Mesodermal cell (in vitro differentiated cells): ENCODE data around the gene SDHAF2.

Experiments used
- H3K27ac ChIP-seq: 2 replicates; pipeline ENCODE4 v1.7.0; 2013; ENCODE audit warnings: mild to moderate bottlenecking, low read depth, low read length, moderate library complexity; ENCODE audit not compliant: severe bottlenecking
- H3K36me3 ChIP-seq: 2 replicates; pipeline ENCODE4 v1.7.1; 2013; ENCODE audit warnings: mild to moderate bottlenecking, low read length, moderate library complexity; ENCODE audit not compliant: control insufficient read depth, insufficient read depth
- H3K4me1 ChIP-seq: one replicate; pipeline ENCODE4 v1.7.1; 2013; ENCODE audit warnings: mild to moderate bottlenecking, low read length; ENCODE audit not compliant: insufficient read depth, control insufficient read depth, poor library complexity, severe bottlenecking
- H3K4me3 ChIP-seq: 2 replicates; pipeline ENCODE4 v1.7.0; 2013; ENCODE audit warnings: low read length, control low read depth, mild to moderate bottlenecking; ENCODE audit not compliant: insufficient read depth, poor library complexity, severe bottlenecking; ENCODE audit errors: extremely low read depth
- H3K9me3 ChIP-seq: 2 replicates; pipeline ENCODE4 v1.7.1; 2013; ENCODE audit warnings: mild to moderate bottlenecking, low read length, moderate library complexity; ENCODE audit not compliant: control insufficient read depth
- WGBS, 2 experiments: methylation state at CpG; one replicate each; pipeline ENCODE4 v1.1.5; 2013; ENCODE audit warnings: missing lambda C conversion rate in 2 of 2; ENCODE audit not compliant: insufficient coverage in 2 of 2; 5-methylcytosine and 5-hydroxymethylcytosine counted together

SDHAF2 gene

GRCh38 chr11:61404641-61405040, 25.3 kb upstream of the SDHAF2 start:
- peaks cover 87% of the 10 kb centered on the region for H3K36me3 ChIP-seq
- H3K4me3 ChIP-seq = no peak overlapping the region
- 90% methylated on average over 3 of the region's 4 CpGs for WGBS, 2 experiments
- H3K9me3 ChIP-seq = no peaks in the 10 kb centered on the region
- H3K27ac ChIP-seq = peak overlapping the region; percentile 44
- H3K4me1 ChIP-seq = peaks cover 7% of the 10 kb centered on the region

GRCh38 chr11:61406067-61406466, 23.9 kb upstream of the SDHAF2 start:
- Histone ChIP-seq H3K9me3 (no peaks in the 10 kb centered on the region), H3K4me1 (peaks cover 7% of the 10 kb centered on the region), H3K27ac (no peak overlapping the region), H3K36me3 (peaks cover 95% of the 10 kb centered on the region), H3K4me3 (no peak overlapping the region)
- WGBS, 2 experiments = 94 to 100% methylated on average over 2 of the region's 2 CpGs

- WGBS, 2 experiments = 93 to 96% methylated on average over 5 of the region's 5 CpGs
- no peaks in the 10 kb centered on the region for H3K9me3 ChIP-seq
- H3K27ac ChIP-seq = no peak overlapping the region
- no peak overlapping the region for H3K4me3 ChIP-seq
- peaks cover 7% of the 10 kb centered on the region for H3K4me1 ChIP-seq
- peaks cover 98% of the 10 kb centered on the region for H3K36me3 ChIP-seq
Measured at GRCh38 chr11:61406991-61407728, 22.8 kb upstream of the SDHAF2 start.

GRCh38 chr11:61411589-61411988, 18.3 kb upstream of the SDHAF2 start:
- peaks cover 99% of the 10 kb centered on the region for H3K36me3 ChIP-seq
- H3K9me3 ChIP-seq = no peaks in the 10 kb centered on the region
- no peak overlapping the region for H3K4me3 ChIP-seq
- H3K27ac ChIP-seq = no peak overlapping the region
- 99 to 100% methylated on average over 8 to 9 of the region's 9 CpGs for WGBS, 2 experiments
- H3K4me1 ChIP-seq = no peaks in the 10 kb centered on the region

GRCh38 chr11:61413496-61413895, 16.4 kb upstream of the SDHAF2 start:
- H3K36me3 ChIP-seq = peaks cover 99% of the 10 kb centered on the region
- no peak overlapping the region for H3K4me3 ChIP-seq
- H3K27ac ChIP-seq = no peak overlapping the region
- 92% methylated on average over 3 of the region's 3 CpGs; no CpG with 5 or more reads in 1 of the 2 experiments for WGBS, 2 experiments
- no peaks in the 10 kb centered on the region for H3K9me3 ChIP-seq
- no peaks in the 10 kb centered on the region for H3K4me1 ChIP-seq

- H3K27ac ChIP-seq = no peak overlapping the region
- no peaks in the 10 kb centered on the region for H3K4me1 ChIP-seq
- no peak overlapping the region for H3K4me3 ChIP-seq
- H3K9me3 ChIP-seq = no peaks in the 10 kb centered on the region
- peaks cover 93% of the 10 kb centered on the region for H3K36me3 ChIP-seq
- WGBS, 2 experiments = 92 to 94% methylated on average over 2 of the region's 2 CpGs
Measured at GRCh38 chr11:61414547-61414946, 15.4 kb upstream of the SDHAF2 start.

GRCh38 chr11:61415381-61415780, 14.5 kb upstream of the SDHAF2 start:
- 94 to 100% methylated on average over 2 to 3 of the region's 6 CpGs for WGBS, 2 experiments
- no peaks in the 10 kb centered on the region for H3K4me1 ChIP-seq
- H3K9me3 ChIP-seq = no peaks in the 10 kb centered on the region
- no peak overlapping the region for H3K4me3 ChIP-seq
- H3K36me3 ChIP-seq = peaks cover 93% of the 10 kb centered on the region
- no peak overlapping the region for H3K27ac ChIP-seq

GRCh38 chr11:61416941-61417340, 13.0 kb upstream of the SDHAF2 start:
- Histone ChIP-seq H3K27ac (no peak overlapping the region), H3K36me3 (peaks cover 93% of the 10 kb centered on the region), H3K4me1 (no peaks in the 10 kb centered on the region), H3K9me3 (no peaks in the 10 kb centered on the region), H3K4me3 (no peak overlapping the region)
- WGBS, 2 experiments = 89 to 100% methylated on average over 2 to 3 of the region's 3 CpGs

GRCh38 chr11:61417670-61418069, 12.3 kb upstream of the SDHAF2 start:
- 86 to 100% methylated on average over 1 of the region's 2 CpGs for WGBS, 2 experiments
- Histone ChIP-seq H3K27ac (no peak overlapping the region), H3K4me3 (no peak overlapping the region), H3K4me1 (no peaks in the 10 kb centered on the region), H3K36me3 (peaks cover 93% of the 10 kb centered on the region), H3K9me3 (no peaks in the 10 kb centered on the region)

GRCh38 chr11:61418136-61418535, 11.8 kb upstream of the SDHAF2 start:
- H3K27ac ChIP-seq = no peak overlapping the region
- H3K9me3 ChIP-seq = no peaks in the 10 kb centered on the region
- H3K4me3 ChIP-seq = no peak overlapping the region
- no peaks in the 10 kb centered on the region for H3K4me1 ChIP-seq
- H3K36me3 ChIP-seq = peaks cover 91% of the 10 kb centered on the region

- peaks cover 90% of the 10 kb centered on the region for H3K36me3 ChIP-seq
- H3K27ac ChIP-seq = no peak overlapping the region
- H3K4me3 ChIP-seq = no peak overlapping the region
- H3K9me3 ChIP-seq = no peaks in the 10 kb centered on the region
- WGBS, 2 experiments = 80 to 100% methylated on average over 1 of the region's 3 CpGs
- no peaks in the 10 kb centered on the region for H3K4me1 ChIP-seq
Measured at GRCh38 chr11:61422226-61422625, 7.7 kb upstream of the SDHAF2 start.
